PFSK-1 (cell line): ENCODE results near the gene KIAA0232.

ENCODE experiments used
- POLR2AphosphoS5 ChIP-seq: IDR thresholded peaks from 2 replicates; pipeline ENCODE4 v1.6.1; 2012; ENCODE audit warnings: low read depth, mild to moderate bottlenecking, control low read depth, low read length, moderate library complexity
- TAF1 ChIP-seq: IDR thresholded peaks from 2 replicates; pipeline ENCODE4 v1.6.1; 2012; ENCODE audit warnings: low read length, control low read depth, borderline replicate concordance; ENCODE audit not compliant: insufficient read depth

GRCh38 chr4:6813725-6814124 is 31.2 kb downstream of the KIAA0232 start:
- no peak for TF ChIP-seq POLR2AphosphoS5
- TF ChIP-seq TAF1: no peak
